Stimulated activated CD4-positive, alpha-beta T cell treated with anti-CD3 and anti-CD28 coated beads, Interleukin-15, amount 100 ng/mL, for 48 hours (primary cell): Measurements from ENCODE around the gene PHRF1.
"Not testable (repeated sequence)": the region's sequence is repeated elsewhere in the genome, so short reads cannot be mapped to it uniquely, and the experiment has no call there.

Experiments used
- DNase-seq, 2 donors: peaks; one replicate each; pipeline ENCODE4 v3.0.0-alpha.2; 2020; ENCODE audit warnings: low read depth in 2 of 2

Gene PHRF1

GRCh38 chr11:654444-654843 lies 78.2 kb downstream of the PHRF1 start:
- not testable (repeated sequence) for DNase-seq

- no peak for DNase-seq
Measured at GRCh38 chr11:655036-655726, 78.9 kb downstream of the PHRF1 start.

- DNase-seq = no peak
Measured at GRCh38 chr11:656426-656825, 80.2 kb downstream of the PHRF1 start.

- DNase-seq = no peak
Measured at GRCh38 chr11:656866-657265, 80.6 kb downstream of the PHRF1 start.

- no peak for DNase-seq
Measured at GRCh38 chr11:657691-658126, 81.4 kb downstream of the PHRF1 start.

- no peak for DNase-seq
Measured at GRCh38 chr11:659532-660085, 83.3 kb downstream of the PHRF1 start.

- no peak for DNase-seq
Measured at GRCh38 chr11:660281-660680, 84.0 kb downstream of the PHRF1 start.

GRCh38 chr11:660681-661444 lies 84.6 kb downstream of the PHRF1 start:
- no peak for DNase-seq
